Hematopoietic multipotent progenitor cell treated with erythropoietin and hydrocortisone succinate and interleukin-3 and kit ligand, for 4 days (in vitro differentiated cells): ENCODE data around the gene DDX10.
A peak's percentile ranks its signal among the peaks of the same experiment; 100 is the strongest.
"Not testable (repeated sequence)": the region's sequence is repeated elsewhere in the genome, so short reads cannot be mapped to it uniquely, and the experiment has no call there.

Source experiments
- DNase-seq: peaks from one replicate; pipeline ENCODE4 v3.0.0-alpha.2; 2015

DDX10 gene

GRCh38 chr11:108779147-108779546 lies 114.3 kb downstream of the DDX10 start:
- DNase-seq = not testable (repeated sequence)

- no peak for DNase-seq
These were observed 115.2 kb downstream of the DDX10 start for GRCh38 chr11:108780119-108780518.

- no peak for DNase-seq
These were observed 117.1 kb downstream of the DDX10 start for GRCh38 chr11:108781946-108782345.

- DNase-seq = no peak
These were observed 121.6 kb downstream of the DDX10 start for GRCh38 chr11:108786281-108786990.

- no peak for DNase-seq
These were observed 122.2 kb downstream of the DDX10 start for GRCh38 chr11:108787105-108787504.

- peak; percentile 61 for DNase-seq
These were observed 123.8 kb downstream of the DDX10 start for GRCh38 chr11:108788565-108789199.

- DNase-seq = peak; percentile 37
These were observed 125.8 kb downstream of the DDX10 start for GRCh38 chr11:108790501-108791299.

- no peak for DNase-seq
These were observed 128.3 kb downstream of the DDX10 start for GRCh38 chr11:108793138-108793537.

GRCh38 chr11:108793611-108794010 lies 128.7 kb downstream of the DDX10 start:
- no peak for DNase-seq

- DNase-seq = no peak
These were observed 131.7 kb downstream of the DDX10 start for GRCh38 chr11:108796551-108796950.

GRCh38 chr11:108797578-108798100 lies 132.8 kb downstream of the DDX10 start:
- no peak for DNase-seq

GRCh38 chr11:108802492-108802891 lies 137.6 kb downstream of the DDX10 start:
- DNase-seq = no peak

- DNase-seq = no peak
These were observed 138.9 kb downstream of the DDX10 start for GRCh38 chr11:108803776-108804175.

GRCh38 chr11:108804511-108804910 lies 139.6 kb downstream of the DDX10 start:
- DNase-seq = no peak

- DNase-seq = no peak
These were observed 140.2 kb downstream of the DDX10 start for GRCh38 chr11:108805030-108805429.

GRCh38 chr11:108807262-108807661 lies 142.4 kb downstream of the DDX10 start:
- DNase-seq = no peak

GRCh38 chr11:108813086-108813485 lies 148.2 kb downstream of the DDX10 start:
- DNase-seq = no peak

GRCh38 chr11:108817976-108818375 lies 153.1 kb downstream of the DDX10 start:
- DNase-seq = no peak

- no peak for DNase-seq
These were observed 154.1 kb downstream of the DDX10 start for GRCh38 chr11:108818971-108819370.

GRCh38 chr11:108819957-108820356 lies 155.1 kb downstream of the DDX10 start:
- peak; percentile 38 for DNase-seq

GRCh38 chr11:108823960-108824359 lies 159.1 kb downstream of the DDX10 start:
- not testable (repeated sequence) for DNase-seq

GRCh38 chr11:108824545-108824944 lies 159.7 kb downstream of the DDX10 start:
- no peak for DNase-seq

- no peak for DNase-seq
These were observed 160.5 kb downstream of the DDX10 start for GRCh38 chr11:108825381-108825780.

- no peak for DNase-seq
These were observed 161.3 kb downstream of the DDX10 start for GRCh38 chr11:108826136-108826535.
